SH-SY5Y (cell line): Measurements from ENCODE around the gene SGCE.

Experiments
- GATA2 ChIP-seq: IDR thresholded peaks from 2 replicates; pipeline ENCODE4 v1.6.1; 2011; ENCODE audit warnings: mild to moderate bottlenecking, low read depth, low read length
- GATA3 ChIP-seq: IDR thresholded peaks from 2 replicates; pipeline ENCODE4 v1.6.1; 2011; ENCODE audit warnings: low read depth, mild to moderate bottlenecking, low read length, moderate library complexity

DNA sequence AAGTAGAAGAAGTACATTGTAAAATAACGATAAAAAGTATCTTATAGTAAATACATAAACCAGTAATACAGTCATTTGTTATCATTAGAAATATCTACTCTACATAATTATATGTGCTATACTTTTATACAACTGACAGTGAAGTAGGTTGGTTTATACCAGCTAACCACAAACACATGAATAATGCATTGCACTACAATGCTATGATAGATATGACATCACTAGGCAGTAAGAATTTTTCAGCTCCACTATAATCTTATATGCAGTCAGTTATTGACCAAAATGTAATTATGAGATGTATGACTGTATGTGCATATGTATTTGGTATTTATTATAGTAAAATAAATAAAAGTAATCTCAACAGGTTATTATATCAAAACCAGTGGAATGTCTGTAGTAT is 23.4 kb upstream of the SGCE start:
- TF ChIP-seq GATA2 (no peak), GATA3 (no peak)
